H1 (cell line): ENCODE measurements around the gene NECAB3. TPM values are rescaled to one million over a fixed set of nuclear protein-coding genes. Genes with fewer than 3 reads are reported as not detected.

Experiments
- CTCF ChIA-PET: fragments of 300-600 bp; sonication (Branson Sonifier 250); formaldehyde crosslinking; loops from one replicate; lab custom pipeline; 2021; ENCODE audit not compliant: partially characterized antibody; lab: Charles Lee
- POLR2A ChIA-PET: fragments of 300-600 bp; sonication (Branson Sonifier 250); formaldehyde crosslinking; loops from one replicate; lab custom pipeline; 2021; ENCODE audit warnings: inconsistent platforms; ENCODE audit not compliant: partially characterized antibody; lab: Charles Lee
- DNase-seq, 2 experiments: peaks; one replicate each; pipeline versions ENCODE4 v3.0.0 to v3.0.0-alpha.2; 2010 to 2022; ENCODE audit warnings: low spot score in 2 of 2, low read depth in 1 of 2, mixed read lengths in 1 of 2
- FAIRE-seq: peaks from 2 replicates; lab custom pipeline; 2011; peaks lifted over from hg19 to GRCh38; lab: Jason Lieb, UNC
- H2AFZ ChIP-seq: 2 replicates; pipeline ENCODE4 v1.8.1; 2012; ENCODE audit warnings: low read length, inconsistent platforms
- H2AK5ac ChIP-seq: 2 replicates; pipeline ENCODE4 v1.6.1; 2013; ENCODE audit warnings: low read depth, low read length
- H2BK120ac ChIP-seq: replicated peaks from 2 replicates; pipeline ENCODE3; 2013; ENCODE audit warnings: low read depth, low read length, inconsistent platforms
- H2BK12ac ChIP-seq: 2 replicates; pipeline ENCODE4 v1.6.1; 2013; ENCODE audit warnings: low read depth, low read length
- H2BK15ac ChIP-seq: 2 replicates; pipeline ENCODE4 v1.6.1; 2013; ENCODE audit warnings: low read length
- H2BK20ac ChIP-seq: 2 replicates; pipeline ENCODE4 v1.6.1; 2013; ENCODE audit warnings: low read length
- H2BK5ac ChIP-seq: 2 replicates; pipeline ENCODE4 v1.6.1; 2013; ENCODE audit warnings: low read depth, low read length
- H3K14ac ChIP-seq: 2 replicates; pipeline ENCODE4 v1.6.1; 2013; ENCODE audit warnings: inconsistent platforms; ENCODE audit not compliant: insufficient read length
- H3K18ac ChIP-seq: 2 replicates; pipeline ENCODE4 v1.6.1; 2013; ENCODE audit warnings: low read length; ENCODE audit errors: extremely low read depth
- H3K23ac ChIP-seq: 2 replicates; pipeline ENCODE4 v1.6.1; 2013; ENCODE audit warnings: inconsistent platforms; ENCODE audit not compliant: insufficient read length
- H3K23me2 ChIP-seq: 2 replicates; pipeline ENCODE4 v1.6.1; 2013; ENCODE audit warnings: low read depth, low read length
- H3K27ac ChIP-seq: 2 replicates; pipeline ENCODE4 v1.6.1; 2011; ENCODE audit warnings: low read depth, low read length, inconsistent platforms
- H3K27me3 ChIP-seq, 4 experiments: replicated peaks in 1 of 4; 1 replicate in 1 of 4; 2 replicates in 3 of 4; pipeline versions ENCODE4 v1.6.1 to v1.8.1; 2011 to 2013; ENCODE audit warnings: low read length in 3 of 4, mild to moderate bottlenecking in 3 of 4, inconsistent platforms in 2 of 4, mixed read lengths in 2 of 4, moderate library complexity in 1 of 4; ENCODE audit not compliant: control insufficient read depth in 3 of 4, insufficient read depth in 3 of 4; ENCODE audit errors: extremely low read depth in 1 of 4
- H3K36me3 ChIP-seq, 4 experiments: 2 replicates each; pipeline versions ENCODE4 v1.6.1 to v1.8.1; 2011 to 2013; ENCODE audit warnings: mild to moderate bottlenecking in 4 of 4, low read length in 3 of 4, moderate library complexity in 2 of 4, control low read depth in 1 of 4, inconsistent platforms in 1 of 4; ENCODE audit not compliant: insufficient read depth in 4 of 4, control insufficient read depth in 2 of 4
- H3K4ac ChIP-seq: replicated peaks from 2 replicates; pipeline ENCODE3; 2013; ENCODE audit warnings: low read length, low read depth, mixed read lengths, inconsistent platforms; ENCODE audit not compliant: insufficient read length
- H3K4me1 ChIP-seq, 4 experiments: replicated peaks in 1 of 4; 1 replicate in 1 of 4; 2 replicates in 3 of 4; pipeline versions ENCODE4 v1.6.1 to v1.8.1; 2011 to 2013; ENCODE audit warnings: low read length in 3 of 4, inconsistent platforms in 2 of 4, mixed read lengths in 1 of 4; ENCODE audit not compliant: insufficient read depth in 4 of 4, control insufficient read depth in 3 of 4
- H3K4me2 ChIP-seq, 2 experiments: 2 replicates each; pipeline versions ENCODE4 v1.6.1 to v1.8.1; 2011 to 2013; ENCODE audit warnings: low read depth in 2 of 2, low read length in 2 of 2, control low read depth in 1 of 2, inconsistent platforms in 1 of 2, mild to moderate bottlenecking in 1 of 2; ENCODE audit not compliant: insufficient read depth in 1 of 2
- H3K4me3 ChIP-seq, 4 experiments: fragments of 200-600, 300-600 bp in 1 of 4; sonication (generic), shearing (Covaris generic), sonication (Bioruptor Twin) in 1 of 4; 2 replicates each; pipeline versions ENCODE4 v1.5.1 to v1.8.1; 2011 to 2016; ENCODE audit warnings: low read length in 4 of 4, low read depth in 3 of 4, control low read depth in 2 of 4, inconsistent platforms in 2 of 4, mild to moderate bottlenecking in 2 of 4, mixed read lengths in 1 of 4, moderate library complexity in 1 of 4; ENCODE audit not compliant: insufficient read depth in 2 of 4; ENCODE audit errors: extremely low read depth in 1 of 4
- H3K56ac ChIP-seq: replicated peaks from 2 replicates; pipeline ENCODE3; 2013; ENCODE audit warnings: low read depth, mild to moderate bottlenecking, mixed read lengths, low read length, inconsistent platforms; ENCODE audit not compliant: insufficient read length
- H3K79me1 ChIP-seq: 2 replicates; pipeline ENCODE4 v1.6.1; 2013; ENCODE audit warnings: low read depth, low read length, control low read depth
- H3K79me2 ChIP-seq, 2 experiments: 2 replicates each; pipeline versions ENCODE4 v1.6.1 to v1.8.1; 2012 to 2013; ENCODE audit warnings: low read length in 2 of 2, mild to moderate bottlenecking in 2 of 2, inconsistent platforms in 1 of 2; ENCODE audit not compliant: insufficient read depth in 2 of 2, control insufficient read depth in 1 of 2
- H3K9ac ChIP-seq, 4 experiments: replicated peaks in 1 of 4; 1 replicate in 1 of 4; 2 replicates in 3 of 4; pipeline versions ENCODE4 v1.6.1 to v1.8.1; 2011 to 2013; ENCODE audit warnings: low read depth in 3 of 4, low read length in 3 of 4, control low read depth in 2 of 4, mild to moderate bottlenecking in 2 of 4, moderate library complexity in 2 of 4, inconsistent platforms in 1 of 4; ENCODE audit errors: extremely low read depth in 1 of 4
- H3K9me3 ChIP-seq, 2 experiments: 2 replicates each; pipeline versions ENCODE4 v1.6.1 to v1.8.1; 2012 to 2013; ENCODE audit warnings: mild to moderate bottlenecking in 2 of 2, moderate library complexity in 2 of 2, control low read depth in 1 of 2, inconsistent platforms in 1 of 2, low read depth in 1 of 2, low read length in 1 of 2, mixed read lengths in 1 of 2; ENCODE audit not compliant: insufficient read depth in 2 of 2
- H4K20me1 ChIP-seq, 2 experiments: replicated peaks in 1 of 2; 2 replicates each; pipeline versions ENCODE3 to v1.8.1; 2011 to 2013; ENCODE audit warnings: inconsistent platforms in 2 of 2, low read length in 2 of 2, mild to moderate bottlenecking in 1 of 2; ENCODE audit not compliant: insufficient read depth in 2 of 2, control insufficient read depth in 1 of 2
- H4K5ac ChIP-seq: 2 replicates; pipeline ENCODE4 v1.6.1; 2013; ENCODE audit warnings: low read length, low read depth, mixed read lengths, inconsistent platforms; ENCODE audit not compliant: insufficient read length
- H4K8ac ChIP-seq: 2 replicates; pipeline ENCODE4 v1.8.0; 2013; ENCODE audit warnings: mild to moderate bottlenecking, moderate library complexity, low read length, inconsistent platforms; ENCODE audit not compliant: insufficient read depth; ENCODE audit errors: extremely low read depth
- H4K91ac ChIP-seq: replicated peaks from 2 replicates; pipeline ENCODE3; 2013; ENCODE audit warnings: low read length, mixed read lengths, inconsistent platforms; ENCODE audit not compliant: insufficient read length
- CHD1 ChIP-seq: IDR thresholded peaks from 2 replicates; pipeline ENCODE4 v1.6.1; 2012; ENCODE audit warnings: low read depth, low read length, improper control_type of control experiment
- CTBP2 ChIP-seq: IDR thresholded peaks from 2 replicates; pipeline ENCODE4 v1.7.0; 2011; ENCODE audit warnings: borderline replicate concordance, mild to moderate bottlenecking, moderate library complexity, mixed read lengths, low read length; ENCODE audit not compliant: insufficient read depth, insufficient read length
- GTF2F1 ChIP-seq: IDR thresholded peaks from 2 replicates; pipeline ENCODE4 v1.6.1; 2012; ENCODE audit warnings: low read depth, low read length, improper control_type of control experiment, borderline replicate concordance
- MAX ChIP-seq: IDR thresholded peaks from 2 replicates; pipeline ENCODE4 v1.6.1; 2012; ENCODE audit warnings: inconsistent platforms
- RNF2 ChIP-seq: fragments of 200-900, 300-1000 bp; sonication (generic); IDR thresholded peaks from 2 replicates; pipeline ENCODE4 v1.7.1; 2016; ENCODE audit warnings: borderline replicate concordance, low read depth, mild to moderate bottlenecking, antibody characterized with exemption, low read length; ENCODE audit not compliant: poor library complexity, severe bottlenecking; ENCODE audit errors: missing control alignments
- RXRA ChIP-seq: IDR thresholded peaks from 2 replicates; pipeline ENCODE4 v1.6.1; 2011; ENCODE audit warnings: low read depth, mild to moderate bottlenecking, low read length, moderate library complexity; ENCODE audit not compliant: insufficient read depth
- SP1 ChIP-seq: IDR thresholded peaks from 2 replicates; pipeline ENCODE4 v1.6.1; 2011; ENCODE audit warnings: low read depth, low read length
- SUZ12 ChIP-seq: fragments of 200-600 bp; sonication (generic); IDR thresholded peaks from 2 replicates; pipeline ENCODE4 v1.6.1; 2012; ENCODE audit warnings: mild to moderate bottlenecking, inconsistent platforms, low read length, moderate library complexity, mixed read lengths
- TBP ChIP-seq: IDR thresholded peaks from 2 replicates; pipeline ENCODE4 v1.6.1; 2011; ENCODE audit warnings: low read depth, low read length, improper control_type of control experiment
- TCF12 ChIP-seq: IDR thresholded peaks from 2 replicates; pipeline ENCODE4 v1.6.1; 2011; ENCODE audit warnings: low read depth, mild to moderate bottlenecking, low read length
- WGBS, 2 experiments: shearing (Covaris generic) in 1 of 2; methylation state at CpG; one replicate each; pipeline versions ENCODE4 v1.1.6 to v1.1.7; 2013 to 2015; ENCODE audit warnings: low lambda C conversion rate in 2 of 2, mixed read lengths in 2 of 2, inconsistent platforms in 1 of 2, low coverage in 1 of 2, missing lambda C conversion rate in 1 of 2; ENCODE audit not compliant: insufficient replicate concordance in 2 of 2, insufficient coverage in 1 of 2, insufficient read length in 1 of 2; ENCODE audit errors: extremely low coverage in 1 of 2, missing lambda C conversion rate in 1 of 2; 5-methylcytosine and 5-hydroxymethylcytosine counted together
- polyA plus RNA-seq, 7 experiments: library from polyadenylated mRNA; depleted of rRNA in 3 of 7; stranded (reverse) in 5 of 7; unstranded in 2 of 7; fragments of >200 nt in 5 of 7; fragments of 200-250 nt in 2 of 7; gene quantifications; 1 replicate in 5 of 7; 2 replicates in 1 of 7; 4 replicates in 1 of 7; pipeline versions ENCODE4 v1.2.1 to v1.2.3, GENCODE V29; 2011 to 2013; ENCODE audit warnings: missing spikeins in 2 of 7, mixed read lengths in 2 of 7
- total RNA-seq: library from RNA; stranded (reverse); fragmentation: NEBNext Ultra II Directional; extraction: Animal tissue kit (Norgen Biotek cat#: 25700); gene quantifications from 2 replicates; pipeline ENCODE4 v1.2.1, GENCODE V29; 2021

Gene NECAB3
- total and polyA plus RNA-seq, 2 of the 8 experiments (the other 6 are each of a cell fraction or from before 2014, with no cell fraction given): 20.5 to 46.2 TPM

- WGBS, 2 experiments: 96% methylated on average over 32 of the region's 32 CpGs; no CpG with 5 or more reads in 1 of the 2 experiments
- H2BK5ac ChIP-seq: no peak overlapping the region
- TF ChIP-seq RXRA (no peak), GTF2F1 (no peak), CHD1 (no peak), CTBP2 (no peak), SP1 (no peak), TCF12 (no peak), TBP (no peak), RNF2 (no peak), MAX (no peak), SUZ12 (no peak)
These were observed 14.7 kb downstream of the NECAB3 start for GRCh38 chr20:33659341-33660034.

More at GRCh38 chr20:33659341-33660034, 14.7 kb downstream of the NECAB3 start:
- no peak overlapping the region for H3K4me2 ChIP-seq
- no peaks in the 10 kb centered on the region for H3K79me1 ChIP-seq
- H3K9ac ChIP-seq: no peak overlapping the region
- H2AK5ac ChIP-seq: no peak overlapping the region
- no peaks in the 10 kb centered on the region for H3K27me3 ChIP-seq
- H2BK15ac ChIP-seq: no peak overlapping the region
- peaks cover 0 to 9% (median 6%) of the 10 kb centered on the region in 4 experiments; a peak in 4 of 7 replicates for H3K4me1 ChIP-seq
- H3K18ac ChIP-seq: no peak overlapping the region
- no peak overlapping the region for H3K56ac ChIP-seq
- no peak overlapping the region for H2AFZ ChIP-seq
- ChIA-PET POLR2A (interaction anchor here (17.9 kb wide), 1 partner anchor 20 kb away, joined by 245 read pairs; the partner anchor contains the start of gene NECAB3), CTCF (interaction anchor here (5.0 kb wide), 1 partner anchor 9 kb away, joined by 31 read pairs; the partner anchor contains the start of gene ACTL10)
- H3K23ac ChIP-seq: no peak overlapping the region
- H3K23me2 ChIP-seq: peaks cover 11% of the 10 kb centered on the region; the same call in 1 of the 2 replicates
- peaks cover 0 to 11% (median 0%) of the 10 kb centered on the region in 4 experiments; a peak in 2 of 8 replicates for H3K36me3 ChIP-seq
- DNase-seq (no peak), FAIRE-seq (no peak)
- H3K14ac ChIP-seq: no peak overlapping the region
- H3K4ac ChIP-seq: no peak overlapping the region
- no peak overlapping the region for H4K8ac ChIP-seq
- no peak overlapping the region for H2BK20ac ChIP-seq
- H3K27ac ChIP-seq: no peak overlapping the region
- no peak overlapping the region for H4K5ac ChIP-seq
- no peaks in the 10 kb centered on the region for H3K9me3 ChIP-seq
- H4K20me1 ChIP-seq: peaks cover 0 to 8% of the 10 kb centered on the region in 2 experiments
- no peak overlapping the region for H2BK120ac ChIP-seq
- no peak overlapping the region for H3K4me3 ChIP-seq
- H4K91ac ChIP-seq: no peak overlapping the region
- H3K79me2 ChIP-seq: no peaks in the 10 kb centered on the region
- no peak overlapping the region for H2BK12ac ChIP-seq
